Measurements from ENCODE around the gene HPCAL1. TPM values are rescaled to one million over a fixed set of nuclear protein-coding genes. Genes with fewer than 3 reads are reported as not detected.

HPCAL1 gene
- total and polyA plus RNA-seq, 2 of the 4 experiments (the other 2 are of a cell fraction): 8.2 to 33.7 TPM

- 0 out of 2 replicates have a peak overlapping the region, but pooled peaks have one; percentile 40 for H3K23ac ChIP-seq (ENCODE audit: low read depth, low read length)
- peak overlapping the region; percentile 89 for H3K4ac ChIP-seq (ENCODE audit: low read depth, low read length)
- ChIA-PET CTCF (interaction anchor here (1.7 kb wide), 1 partner anchor 107 kb away, joined by 4 read pairs; no protein-coding TSS in a partner anchor), POLR2A (ENCODE audit: unreplicated experiment) (no interaction called here)
- peak overlapping the region; percentile 83 for H4K91ac ChIP-seq (ENCODE audit: insufficient read depth, low read depth, low read length)
- H4K5ac ChIP-seq (ENCODE audit: low read depth, low read length): peak overlapping the region; percentile 91
- peak overlapping the region; percentile 58; the same call in 1 of the 2 replicates for H3K9ac ChIP-seq (ENCODE audit: low read depth, low read length)
- no peak for ATAC-seq (ENCODE audit: low read depth)
- peaks cover 16% of the 10 kb centered on the region; the same call in 1 of the 2 replicates for H3K9me1 ChIP-seq (ENCODE audit: insufficient read depth, low read length)
- intact Hi-C loops (cut with micrococcal nuclease) (loop anchor here (5.0 kb wide), 1 partner anchor 110 kb away; no protein-coding TSS in a partner anchor), in situ Hi-C loops (cut with MboI; ENCODE audit: low sequenced_read_pairs) (no loop called here), dilution Hi-C loops (cut with HindIII; ENCODE audit: low sequenced_read_pairs, unreplicated experiment) (no loop called here)
- H4K20me1 ChIP-seq (ENCODE audit: insufficient read depth, low read length): peaks cover 16% of the 10 kb centered on the region
- H3K4me3 ChIP-seq (ENCODE audit: insufficient read depth, low read depth, low read length): peak overlapping the region; percentile 72
- peak overlapping the region; percentile 94 for H2AK5ac ChIP-seq (ENCODE audit: low read depth, low read length)
- peak overlapping the region; percentile 74; the same call in 1 of the 2 replicates for H3K18ac ChIP-seq (ENCODE audit: low read depth, low read length)
- peak overlapping the region; percentile 87 for H2AFZ ChIP-seq (replicated peaks; ENCODE audit: low read length, poor library complexity)
- H3K9me3 ChIP-seq (ENCODE audit: control insufficient read depth, insufficient read depth, low read length): no peaks in the 10 kb centered on the region
- H3K27ac ChIP-seq (ENCODE audit: insufficient read depth, low read length): peak overlapping the region; percentile 70
- H2BK15ac ChIP-seq (ENCODE audit: low read depth, low read length): peak overlapping the region; percentile 48; the same call in 1 of the 3 replicates
- peak overlapping the region; percentile 71 for H3K4me2 ChIP-seq (ENCODE audit: low read depth, low read length)
- no peak for DNase-seq
- no peaks in the 10 kb centered on the region for H3K27me3 ChIP-seq (ENCODE audit: control insufficient read depth, insufficient read depth, low read length)
- no peak overlapping the region for H3K56ac ChIP-seq (ENCODE audit: extremely low read depth, insufficient read depth, low read length)
- no peaks in the 10 kb centered on the region for H3K36me3 ChIP-seq (ENCODE audit: control insufficient read depth, insufficient read depth, low read length)
- no TSS peak for BruUV-seq (replicated peaks)
- 64% methylated on average over 9 of the region's 29 CpGs; no CpG with 5 or more reads in 1 of the 2 experiments for WGBS, 2 experiments (ENCODE audit: extremely low coverage in 2 of 2, insufficient read length in 1 of 2)
- H2AK9ac ChIP-seq (replicated peaks; ENCODE audit: low read depth, low read length, poor library complexity): peak overlapping the region; percentile 87
- peaks cover 10 to 38% of the 10 kb centered on the region in 2 experiments for H3K79me1 ChIP-seq (ENCODE audit: low read depth in 1 of 2, low read length in 2 of 2)
- H2BK20ac ChIP-seq (ENCODE audit: low read depth, low read length): no peak overlapping the region
- H4K8ac ChIP-seq (ENCODE audit: low read depth in 2 of 2, low read length in 2 of 2): peak overlapping the region; percentile 94 to 97
- H2BK5ac ChIP-seq (ENCODE audit: low read depth, low read length, poor library complexity, severe bottlenecking): peak overlapping the region; percentile 22
- peak overlapping the region; percentile 56 for H2BK120ac ChIP-seq (ENCODE audit: low read depth, low read length)
- H3K4me1 ChIP-seq (ENCODE audit: control insufficient read depth, insufficient read depth, low read length): peaks cover 13% of the 10 kb centered on the region; the same call in 1 of the 2 replicates
- H3K14ac ChIP-seq (replicated peaks; ENCODE audit: low read depth, low read length): peak overlapping the region; percentile 54; the same call in 1 of the 2 replicates
- TF ChIP-seq BHLHE40 (IDR thresholded peaks at IDR 0.05; ENCODE audit: low read depth, low read length) (no peak), NFE2L2 (IDR thresholded peaks at IDR 0.05; ENCODE audit: low read depth, low read length) (no peak), MXI1 (IDR thresholded peaks at IDR 0.05; ENCODE audit: borderline replicate concordance, low read depth, low read length) (no peak), MAZ (IDR thresholded peaks at IDR 0.05; ENCODE audit: borderline replicate concordance, low read depth, low read length) (no peak), RFX5 (IDR thresholded peaks at IDR 0.05; ENCODE audit: low read depth, low read length) (no peak), CHD1 (IDR thresholded peaks at IDR 0.05; ENCODE audit: low read depth, low read length) (no peak), RCOR1 (IDR thresholded peaks at IDR 0.05; ENCODE audit: insufficient replicate concordance, low read length) (no peak), CEBPB (IDR thresholded peaks at IDR 0.05; ENCODE audit: low read depth, low read length) (no peak), FOS (IDR thresholded peaks at IDR 0.05; ENCODE audit: low read depth, low read length) (no peak), SMC3 (IDR thresholded peaks at IDR 0.05; ENCODE audit: low read depth, low read length) (no peak), POLR2A (IDR thresholded peaks at IDR 0.05; ENCODE audit: low read depth, low read length) (no peak), MAFK (IDR thresholded peaks at IDR 0.05; ENCODE audit: low read depth, low read length) (no peak), RAD21 (IDR thresholded peaks at IDR 0.05; ENCODE audit: low read length) (no peak)
- TF ChIP-seq, protein P1, sequence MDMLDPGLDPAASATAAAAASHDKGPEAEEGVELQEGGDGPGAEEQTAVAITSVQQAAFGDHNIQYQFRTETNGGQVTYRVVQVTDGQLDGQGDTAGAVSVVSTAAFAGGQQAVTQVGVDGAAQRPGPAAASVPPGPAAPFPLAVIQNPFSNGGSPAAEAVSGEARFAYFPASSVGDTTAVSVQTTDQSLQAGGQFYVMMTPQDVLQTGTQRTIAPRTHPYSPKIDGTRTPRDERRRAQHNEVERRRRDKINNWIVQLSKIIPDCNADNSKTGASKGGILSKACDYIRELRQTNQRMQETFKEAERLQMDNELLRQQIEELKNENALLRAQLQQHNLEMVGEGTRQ (IDR thresholded peaks at IDR 0.05; ENCODE audit: low read depth, low read length): no peak
- TF ChIP-seq, protein P2, sequence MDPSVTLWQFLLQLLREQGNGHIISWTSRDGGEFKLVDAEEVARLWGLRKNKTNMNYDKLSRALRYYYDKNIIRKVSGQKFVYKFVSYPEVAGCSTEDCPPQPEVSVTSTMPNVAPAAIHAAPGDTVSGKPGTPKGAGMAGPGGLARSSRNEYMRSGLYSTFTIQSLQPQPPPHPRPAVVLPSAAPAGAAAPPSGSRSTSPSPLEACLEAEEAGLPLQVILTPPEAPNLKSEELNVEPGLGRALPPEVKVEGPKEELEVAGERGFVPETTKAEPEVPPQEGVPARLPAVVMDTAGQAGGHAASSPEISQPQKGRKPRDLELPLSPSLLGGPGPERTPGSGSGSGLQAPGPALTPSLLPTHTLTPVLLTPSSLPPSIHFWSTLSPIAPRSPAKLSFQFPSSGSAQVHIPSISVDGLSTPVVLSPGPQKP (IDR thresholded peaks at IDR 0.05; ENCODE audit: borderline replicate concordance, low read depth, low read length): no peak
Observed at GRCh38 chr2:10301941-10302478, 694 bp upstream of the HPCAL1 start.
